Heart left ventricle (tissue), 13 donors: ENCODE measurements around the gene PRLH.

ENCODE experiments used
- POLR2A ChIP-seq, 2 donors: fragments of 450-650 bp; IDR thresholded peaks; one replicate each; pipeline ENCODE4 v1.6.1; 2017; ENCODE audit warnings: antibody characterized with exemption in 2 of 2, mild to moderate bottlenecking in 2 of 2, moderate library complexity in 2 of 2
- TF ChIP-seq, protein P1 (sequence below), 12 donors: fragments of 200-600 bp; sonication (generic) in 4 of 12; IDR thresholded peaks; one replicate each; pipeline versions ENCODE4 v1.5.0 to v1.8.0; 2018 to 2022; ENCODE audit warnings: antibody characterized with exemption in 12 of 12, mild to moderate bottlenecking in 5 of 12
- donor health status: ischemic (EF 13 %, LVEDD 7.1; RV severe dilation, severe dysfunction).
- donor health status: DM: no; HTN: yes; CAD: no.
- donor health status: DM: no; HTN: no; CAD: no.
- donor health status: ischemic (EF 25% LVEDD 6.9; RV normal size, moderate dysfunction).
- donor health status: ischemic (EF 25% LVEDD 5.7; RV mildly dilated, moderate dysfunction).
- donor health status: ischemic (EF 35%, LVEDD 5.7; RV mildly dilated, moderate dysfunction).
- donor health status: nonischemic (EF 11% LVEDD 7.7; RV severe dilation, severe dysfunction).
- donor health status: DM: yes; HTN: yes; CAD: no.
- donor health status: PGD.
- donor health status: ischemic (EF 29% LVEDD 5.4; RV normal size, mild dysfunction).
- donor health status: nonischemic (EF 23%, LVEDD 6.1; RV moderate dilation, normal function).

DNA sequence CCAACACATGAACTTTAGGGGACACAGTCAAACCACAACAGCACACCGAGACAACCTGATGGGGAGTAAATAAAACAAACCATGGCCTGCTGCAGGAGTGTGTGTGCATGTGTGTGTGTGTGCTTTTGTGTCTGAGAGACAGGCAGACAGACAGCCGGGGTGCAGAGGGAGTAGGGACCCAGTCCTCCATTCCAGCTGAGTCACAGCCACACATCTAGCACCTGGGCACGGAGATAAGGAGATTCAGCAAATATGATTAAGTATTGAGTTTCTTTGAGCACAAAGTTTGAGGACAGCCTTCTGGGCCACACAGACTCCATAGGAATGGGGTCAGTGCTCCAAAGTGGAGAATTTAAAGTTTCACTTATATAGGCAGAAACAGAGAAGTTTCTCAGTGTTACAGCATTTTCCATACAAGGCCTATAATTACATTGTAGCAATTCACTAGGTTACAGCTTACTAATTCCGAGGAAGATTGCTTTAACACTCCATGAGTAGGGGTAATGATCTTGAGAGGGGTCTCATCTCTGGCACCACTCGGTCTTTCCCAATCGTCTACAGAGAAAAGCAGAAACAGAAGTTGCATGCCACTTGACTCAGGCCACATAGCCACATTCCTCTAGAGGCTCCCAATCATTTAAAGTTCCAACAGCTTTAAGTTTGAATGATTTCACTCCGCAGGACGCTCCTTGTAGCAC is 30.8 kb upstream of the PRLH start:
- TF ChIP-seq, protein P1, sequence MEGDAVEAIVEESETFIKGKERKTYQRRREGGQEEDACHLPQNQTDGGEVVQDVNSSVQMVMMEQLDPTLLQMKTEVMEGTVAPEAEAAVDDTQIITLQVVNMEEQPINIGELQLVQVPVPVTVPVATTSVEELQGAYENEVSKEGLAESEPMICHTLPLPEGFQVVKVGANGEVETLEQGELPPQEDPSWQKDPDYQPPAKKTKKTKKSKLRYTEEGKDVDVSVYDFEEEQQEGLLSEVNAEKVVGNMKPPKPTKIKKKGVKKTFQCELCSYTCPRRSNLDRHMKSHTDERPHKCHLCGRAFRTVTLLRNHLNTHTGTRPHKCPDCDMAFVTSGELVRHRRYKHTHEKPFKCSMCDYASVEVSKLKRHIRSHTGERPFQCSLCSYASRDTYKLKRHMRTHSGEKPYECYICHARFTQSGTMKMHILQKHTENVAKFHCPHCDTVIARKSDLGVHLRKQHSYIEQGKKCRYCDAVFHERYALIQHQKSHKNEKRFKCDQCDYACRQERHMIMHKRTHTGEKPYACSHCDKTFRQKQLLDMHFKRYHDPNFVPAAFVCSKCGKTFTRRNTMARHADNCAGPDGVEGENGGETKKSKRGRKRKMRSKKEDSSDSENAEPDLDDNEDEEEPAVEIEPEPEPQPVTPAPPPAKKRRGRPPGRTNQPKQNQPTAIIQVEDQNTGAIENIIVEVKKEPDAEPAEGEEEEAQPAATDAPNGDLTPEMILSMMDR (IDR thresholded peaks at IDR 0.05), result no peak
- no peak for TF ChIP-seq POLR2A (IDR thresholded peaks at IDR 0.05)
